T-cell (primary cell): Measurements from ENCODE around the gene ZNF853. TPM values are rescaled to one million over a fixed set of nuclear protein-coding genes. Genes with fewer than 3 reads are reported as not detected.

Source experiments
- ATAC-seq, 4 experiments: fragments of 200-7000 bp in 3 of 4; fragments of 150-1000 bp in 1 of 4; cut with Tn5 transposase; replicated peaks in 1 of 4; 1 replicate in 3 of 4; 2 replicates in 1 of 4; pipeline ENCODE4 v1.10.0; 2021; ENCODE audit warnings: moderate library complexity in 3 of 4, mild to moderate bottlenecking in 2 of 4, moderate number of reproducible peaks in 1 of 4
- CTCF ChIA-PET, 2 donors: fragments of 300-600 bp; sonication (Branson Sonifier 250); formaldehyde crosslinking; loops; one replicate each; lab custom pipeline; 2022; ENCODE audit warnings: antibody characterized with exemption in 2 of 2; lab: Charles Lee
- POLR2A ChIA-PET, 2 donors: fragments of 300-600 bp; sonication (Branson Sonifier 250); formaldehyde crosslinking; loops; one replicate each; lab custom pipeline; 2022; ENCODE audit warnings: antibody characterized with exemption in 2 of 2; lab: Charles Lee
- DNase-seq, 35 experiments: peaks; one replicate each; pipeline versions ENCODE4 v3.0.0 to v3.0.0-alpha.2; 2013 to 2023
- H3K27ac ChIP-seq: one replicate; pipeline ENCODE4 v1.5.1; 2013; ENCODE audit warnings: low read length
- H3K27me3 ChIP-seq, 2 experiments: replicated peaks in 1 of 2; 1 replicate in 1 of 2; 2 replicates in 1 of 2; pipeline versions ENCODE4 v1.6.1 to v1.7.0; 2013; ENCODE audit warnings: low read length in 1 of 2, mixed read lengths in 1 of 2; ENCODE audit not compliant: control insufficient read depth in 2 of 2, insufficient read depth in 2 of 2; ENCODE audit errors: extremely low read depth in 1 of 2
- H3K36me3 ChIP-seq, 2 donors: 1 replicate in 1 of 2; 2 replicates in 1 of 2; pipeline versions ENCODE4 v1.6.1 to v1.7.0; 2013; ENCODE audit warnings: low read length in 1 of 2; ENCODE audit not compliant: control insufficient read depth in 2 of 2, insufficient read depth in 1 of 2; ENCODE audit errors: extremely low read depth in 1 of 2
- H3K4me1 ChIP-seq, 2 experiments: 1 replicate in 1 of 2; 2 replicates in 1 of 2; pipeline versions ENCODE4 v1.6.1 to v1.7.0; 2013; ENCODE audit warnings: low read length in 2 of 2, mixed read lengths in 1 of 2; ENCODE audit not compliant: insufficient read depth in 2 of 2, control insufficient read depth in 1 of 2; ENCODE audit errors: extremely low read depth in 1 of 2
- H3K4me3 ChIP-seq, 2 donors: 1 replicate in 1 of 2; 2 replicates in 1 of 2; pipeline versions ENCODE4 v1.5.1 to v1.7.0; 2013; ENCODE audit warnings: mild to moderate bottlenecking in 2 of 2, low read length in 1 of 2, moderate library complexity in 1 of 2; ENCODE audit not compliant: control insufficient read depth in 1 of 2; ENCODE audit errors: extremely low read depth in 1 of 2
- H3K9me3 ChIP-seq: 2 replicates; pipeline ENCODE4 v1.7.0; 2013
- H3K27ac Mint-ChIP-seq, 2 donors: one replicate each; pipeline ENCODE4 v1.8.0; 2020 to 2021; ENCODE audit warnings: mild to moderate bottlenecking in 2 of 2, mixed read lengths in 2 of 2
- H3K27me3 Mint-ChIP-seq, 2 donors: one replicate each; pipeline ENCODE4 v1.8.0; 2021 to 2022; ENCODE audit warnings: mixed read lengths in 2 of 2
- H3K36me3 Mint-ChIP-seq: one replicate; pipeline ENCODE4 v1.8.0; 2021; ENCODE audit warnings: mixed read lengths
- H3K4me1 Mint-ChIP-seq, 3 donors: one replicate each; pipeline ENCODE4 v1.8.0; 2020 to 2022; ENCODE audit warnings: mixed read lengths in 3 of 3, mild to moderate bottlenecking in 1 of 3
- H3K4me3 Mint-ChIP-seq, 3 donors: one replicate each; pipeline ENCODE4 v1.8.0; 2020 to 2022; ENCODE audit warnings: mild to moderate bottlenecking in 3 of 3, mixed read lengths in 3 of 3, moderate library complexity in 3 of 3
- H3K9me3 Mint-ChIP-seq, 3 donors: one replicate each; pipeline ENCODE4 v1.8.0; 2020 to 2022; ENCODE audit warnings: mixed read lengths in 3 of 3
- WGBS: methylation state at CpG from one replicate; pipeline ENCODE4 v1.1.5; 2013; ENCODE audit warnings: missing lambda C conversion rate; ENCODE audit not compliant: insufficient coverage; 5-methylcytosine and 5-hydroxymethylcytosine counted together
- total RNA-seq, 35 experiments: library from RNA in 6 of 35; stranded (reverse) in 6 of 35; fragments of 120-200 nt in 1 of 35; gene quantifications; one replicate each; pipeline versions ENCODE4 v1.2.1 to v1.2.4 and lab custom pipeline; 2013 to 2026

ZNF853 gene
- total RNA-seq (1 to 10 TPM; 3.6 to 7.6 (median 5.6) TPM), total RNA-seq (lab: John Stamatoyannopoulos, UW) (3.6 to 19.3 (median 7.2) reads per million in 29 experiments)
- total RNA-seq (2013), result 4.3 TPM

DNA sequence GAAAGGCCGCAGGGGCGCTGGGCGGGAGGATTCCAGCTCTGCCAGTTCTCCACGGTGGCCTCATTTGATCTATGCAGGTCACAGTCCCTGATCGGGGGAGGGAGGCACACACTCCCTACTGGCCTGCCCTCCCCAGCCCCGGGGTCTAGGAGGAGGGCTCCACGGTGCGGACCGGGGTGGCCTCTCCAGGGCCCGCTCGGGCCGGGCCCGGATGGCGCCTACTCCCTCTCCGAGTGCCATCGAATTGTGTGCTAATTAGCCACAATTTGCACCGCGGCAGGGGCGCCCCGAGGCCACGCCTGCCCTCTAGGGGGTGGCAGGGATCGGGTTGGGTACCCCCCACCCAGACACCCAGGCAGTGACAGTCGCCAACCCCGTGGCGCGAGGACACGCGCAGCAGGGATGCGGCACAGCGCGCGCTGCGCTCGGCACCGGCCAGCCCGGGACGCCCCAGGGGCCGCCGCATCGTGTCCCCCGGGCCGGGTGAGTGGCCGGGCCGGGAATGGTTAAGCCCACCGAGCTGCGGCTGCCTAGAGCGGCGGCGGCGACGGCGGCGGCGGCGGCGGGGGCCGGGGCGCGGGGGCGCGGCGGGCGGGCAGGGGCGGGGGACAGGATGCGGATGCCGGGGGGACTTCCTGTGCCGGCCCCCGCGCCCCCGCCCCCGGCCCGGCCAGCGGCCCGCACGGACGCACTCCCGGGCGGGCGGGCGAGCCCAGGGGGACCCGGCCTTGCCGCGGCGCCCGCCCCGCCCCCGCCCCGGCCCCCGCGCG lies at the start of gene ZNF853:
ZNF853 (plus strand) TSS at position 658 of the 770 bp plus-strand sequence. CDS start 565 bp downstream, outside the sequence.
- peak within 1 kb of the TSS; percentile 73 to 86 (median 82) for H3K4me3 Mint-ChIP-seq
- CTCF ChIA-PET, result no interaction called here
- peaks cover 26 to 34% (median 27%) of the 10 kb centered on the region in 3 donors for H3K4me1 Mint-ChIP-seq
- H3K36me3 ChIP-seq, result peaks cover 0 to 2% of the 10 kb centered on the region in 2 donors
- POLR2A ChIA-PET, result no interaction called here
- H3K4me3 ChIP-seq, result peak within 1 kb of the TSS; percentile 54 to 67
- no peak within 1 kb of the TSS for H3K27ac ChIP-seq
- peak in 6 of 35 experiments; percentile 15 to 34 (median 22) for DNase-seq
- ATAC-seq, result peak; percentile 47 to 68 (median 64)
- peak within 1 kb of the TSS; percentile 35 to 72 for H3K27ac Mint-ChIP-seq
- 4% methylated on average over 68 of the region's 91 CpGs for WGBS
- no peaks in the 10 kb centered on the region for H3K9me3 ChIP-seq
- H3K9me3 Mint-ChIP-seq, result no peaks in the 10 kb centered on the region
- peaks cover 0 to 29% of the 10 kb centered on the region in 2 experiments for H3K27me3 ChIP-seq
- peaks cover 0 to 6% of the 10 kb centered on the region in 2 donors for H3K27me3 Mint-ChIP-seq
- no peaks in the 10 kb centered on the region for H3K36me3 Mint-ChIP-seq
- H3K4me1 ChIP-seq, result peaks cover 11 to 37% of the 10 kb centered on the region in 2 experiments

DNA sequence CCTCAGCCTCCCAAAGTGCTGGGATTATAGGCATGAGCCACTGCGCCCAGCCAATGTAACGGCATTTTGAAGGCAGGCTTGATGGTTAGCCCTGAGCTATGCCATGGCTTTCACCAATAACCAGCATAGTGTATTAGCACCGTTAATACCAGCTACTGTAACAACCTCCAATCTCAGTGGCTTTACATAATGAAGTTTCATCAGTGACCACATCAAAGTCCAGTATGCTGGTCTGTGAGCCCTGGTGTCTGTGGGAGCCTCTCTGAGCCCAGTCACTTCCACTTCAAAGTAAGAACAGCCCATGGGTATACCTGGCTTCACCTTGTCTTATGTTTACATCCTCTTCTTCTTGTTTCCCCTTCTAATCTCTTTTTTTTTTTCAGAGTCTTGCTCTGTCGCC lies 49.8 kb upstream of the ZNF853 start:
- no peak for ATAC-seq
- Histone ChIP-seq H3K4me3 (no peak overlapping the region), H3K36me3 (no peaks in the 10 kb centered on the region), H3K27ac (no peak overlapping the region), H3K4me1 (peaks cover 2% of the 10 kb centered on the region in 2 experiments), H3K27me3 (peaks cover 0 to 12% of the 10 kb centered on the region in 2 experiments), H3K9me3 (no peaks in the 10 kb centered on the region)
- WGBS, result 90% methylated on average over 2 of the region's 4 CpGs
- Mint-ChIP-seq H3K36me3 (no peaks in the 10 kb centered on the region), H3K27me3 (peaks cover 0 to 6% of the 10 kb centered on the region in 2 donors), H3K4me3 (no peak overlapping the region), H3K4me1 (peaks cover 0 to 4% (median 0%) of the 10 kb centered on the region in 3 donors), H3K27ac (no peak overlapping the region), H3K9me3 (no peaks in the 10 kb centered on the region)
- ChIA-PET CTCF (interaction anchor here in 1 of 2 donors (0.6 kb wide), 1 partner anchor 80 kb away, joined by 4 read pairs; no protein-coding TSS in a partner anchor), POLR2A (no interaction called here)
- no peak for DNase-seq

DNA sequence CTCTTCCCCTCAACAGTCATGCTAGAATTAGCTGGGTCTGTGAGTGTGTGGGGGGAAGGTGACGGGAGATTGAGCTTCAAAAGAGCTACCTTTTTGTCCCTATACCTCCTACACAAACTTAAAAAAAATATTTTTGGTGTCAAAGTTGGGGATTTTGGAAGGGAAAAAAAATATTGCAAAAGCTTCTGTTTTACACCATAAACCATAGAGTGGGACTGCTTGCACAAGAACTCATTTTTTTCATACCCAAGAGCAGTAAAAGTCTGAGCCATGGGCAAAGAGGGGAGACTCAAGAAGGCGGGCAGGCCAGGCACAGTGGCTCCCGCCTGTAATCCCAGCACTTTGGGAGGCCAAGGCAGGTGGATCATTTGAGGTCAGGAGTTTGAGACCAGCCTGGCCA lies 47.5 kb upstream of the ZNF853 start:
- no peak for ATAC-seq
- peaks cover 4 to 10% of the 10 kb centered on the region in 2 donors for H3K27me3 Mint-ChIP-seq
- no peak overlapping the region for H3K27ac Mint-ChIP-seq
- no peak overlapping the region for H3K4me3 ChIP-seq
- 80% methylated on average over 1 of the region's 3 CpGs for WGBS
- H3K36me3 ChIP-seq, result no peaks in the 10 kb centered on the region
- H3K4me1 Mint-ChIP-seq, result peaks cover 0 to 4% (median 0%) of the 10 kb centered on the region in 3 donors
- no peaks in the 10 kb centered on the region for H3K9me3 Mint-ChIP-seq
- ChIA-PET CTCF (no interaction called here), POLR2A (interaction anchor here in 1 of 2 donors (0.6 kb wide), 1 partner anchor 105 kb away, joined by 4 read pairs; no protein-coding TSS in a partner anchor)
- no peaks in the 10 kb centered on the region for H3K9me3 ChIP-seq
- H3K4me3 Mint-ChIP-seq, result no peak overlapping the region
- peaks cover 2% of the 10 kb centered on the region in 2 experiments for H3K4me1 ChIP-seq
- peaks cover 0 to 15% of the 10 kb centered on the region in 2 experiments for H3K27me3 ChIP-seq
- no peak for DNase-seq
- no peaks in the 10 kb centered on the region for H3K36me3 Mint-ChIP-seq
- H3K27ac ChIP-seq, result no peak overlapping the region

DNA sequence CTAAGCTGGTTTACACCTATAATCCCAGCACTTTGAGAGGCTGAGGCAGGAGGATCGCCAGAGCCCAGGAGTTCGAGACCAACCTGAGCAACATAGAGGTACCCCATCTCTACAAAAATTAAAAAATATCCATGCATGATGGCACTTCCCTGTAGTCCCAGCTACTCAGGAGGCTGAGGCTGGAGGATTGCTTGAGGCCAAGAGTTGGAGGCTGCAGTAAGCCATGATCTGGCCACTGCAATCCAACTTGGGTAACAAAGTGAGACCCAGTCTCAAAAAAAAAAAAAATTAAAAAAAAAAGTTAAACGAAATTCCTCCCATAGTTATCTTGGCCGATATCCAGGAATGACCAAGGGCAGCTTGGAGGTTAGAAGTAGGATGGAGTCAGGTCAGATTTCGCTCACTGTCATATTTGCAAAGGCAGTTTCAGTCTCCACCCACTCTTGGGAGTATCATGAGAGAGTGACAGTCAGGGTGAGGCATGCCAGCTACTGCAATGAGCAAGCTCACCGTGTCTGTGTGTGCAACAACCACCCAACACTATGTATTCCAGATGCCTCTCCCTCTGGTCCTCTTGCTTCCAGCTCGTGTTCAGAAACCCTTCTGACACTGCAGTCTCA lies 44.1 kb upstream of the ZNF853 start:
- DNase-seq (no peak), ATAC-seq (no peak)
- Histone ChIP-seq H3K27me3 (peaks cover 0 to 13% of the 10 kb centered on the region in 2 experiments), H3K9me3 (no peaks in the 10 kb centered on the region), H3K4me1 (peaks cover 0 to under 1% of the 10 kb centered on the region in 2 experiments), H3K27ac (no peak overlapping the region), H3K36me3 (no peaks in the 10 kb centered on the region), H3K4me3 (no peak overlapping the region)
- no peaks in the 10 kb centered on the region for H3K4me1 Mint-ChIP-seq
- no peak overlapping the region for H3K4me3 Mint-ChIP-seq
- no peaks in the 10 kb centered on the region for H3K36me3 Mint-ChIP-seq
- ChIA-PET POLR2A (interaction anchor here in 1 of 2 donors (0.6 kb wide), 1 partner anchor 49 kb away, joined by 5 read pairs; no protein-coding TSS in a partner anchor), CTCF (interaction anchor here (0.6 kb wide), 2 partner anchors 9 to 16 kb away, joined by 3 to 5 read pairs; no protein-coding TSS in a partner anchor)
- 42% methylated on average over 2 of the region's 7 CpGs for WGBS
- peaks cover 4 to 8% of the 10 kb centered on the region in 2 donors for H3K27me3 Mint-ChIP-seq
- H3K27ac Mint-ChIP-seq, result no peak overlapping the region
- no peaks in the 10 kb centered on the region for H3K9me3 Mint-ChIP-seq

DNA sequence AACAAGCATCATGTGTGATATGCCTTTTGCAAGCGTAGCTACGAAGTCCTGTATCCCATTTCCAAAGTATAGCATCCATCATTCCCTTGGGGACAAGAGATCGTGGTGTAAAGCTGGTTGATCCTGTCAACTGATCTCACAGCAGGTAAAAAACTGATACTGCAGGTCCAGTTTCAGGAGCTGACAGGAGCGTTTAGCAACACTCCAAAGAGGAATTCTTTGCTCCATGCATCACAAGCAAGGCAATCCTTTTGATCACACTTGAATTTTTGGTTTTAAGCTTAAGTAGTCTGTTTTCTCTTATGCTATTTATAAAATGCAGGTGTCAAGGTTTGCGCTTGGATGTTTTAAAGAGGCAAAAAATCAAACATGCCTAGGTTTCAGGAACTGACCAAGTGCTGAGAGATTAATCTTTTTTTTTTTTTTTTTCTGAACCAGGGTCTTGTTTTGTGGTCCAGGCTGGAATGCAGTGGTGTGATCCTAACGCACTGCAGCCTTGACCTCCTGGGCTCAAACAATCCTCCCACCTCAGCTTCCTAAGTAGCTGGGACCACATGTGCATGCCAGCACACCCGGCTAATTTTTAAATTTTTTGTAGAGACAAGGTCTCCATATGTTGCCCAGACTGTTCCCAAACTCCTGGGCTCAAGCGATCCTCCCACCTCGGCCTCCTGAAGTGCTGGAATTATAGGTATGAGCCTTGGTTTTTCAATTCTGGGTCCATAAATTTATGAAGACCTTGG lies 40.0 kb upstream of the ZNF853 start:
- ATAC-seq, result no peak
- H3K4me1 ChIP-seq, result peaks cover 0 to 18% of the 10 kb centered on the region in 2 experiments
- peaks cover 0 to 3% of the 10 kb centered on the region in 2 donors for H3K36me3 ChIP-seq
- H3K27me3 ChIP-seq, result peaks cover 0 to 3% of the 10 kb centered on the region in 2 experiments
- no peak overlapping the region for H3K4me3 ChIP-seq
- no peak overlapping the region for H3K27ac ChIP-seq
- ChIA-PET CTCF (interaction anchor here (0.7 to 1.4 kb wide), 2 partner anchors 17 to 60 kb away, joined by 3 to 4 read pairs; no protein-coding TSS in a partner anchor), POLR2A (no interaction called here)
- H3K27me3 Mint-ChIP-seq, result peaks cover 4 to 6% of the 10 kb centered on the region in 2 donors
- no peaks in the 10 kb centered on the region for H3K9me3 Mint-ChIP-seq
- peaks cover 7% of the 10 kb centered on the region for H3K36me3 Mint-ChIP-seq
- peaks cover 12 to 21% (median 15%) of the 10 kb centered on the region in 3 donors for H3K4me1 Mint-ChIP-seq
- no peak overlapping the region for H3K27ac Mint-ChIP-seq
- H3K4me3 Mint-ChIP-seq, result peak overlapping the region in 2 of 3 donors; percentile 29 to 83
- no peaks in the 10 kb centered on the region for H3K9me3 ChIP-seq
- WGBS, result 89% methylated on average over 6 of the region's 9 CpGs
- no peak for DNase-seq
